BJ (cell line): ENCODE results near the gene HOMER1. TPM values are rescaled to one million over a fixed set of nuclear protein-coding genes. Genes with fewer than 3 reads are reported as not detected.

Source experiments
- CTCF ChIA-PET: fragments of 350-600 bp; formaldehyde crosslinking; extraction: SDS; loops from one replicate; lab custom pipeline; 2021; ENCODE audit warnings: antibody characterized with exemption, inconsistent platforms; lab: Yijun Ruan, JAX
- POLR2A ChIA-PET: fragments of 300-600 bp; sonication (Branson Sonifier 250); formaldehyde crosslinking; extraction: SDS; loops from one replicate; lab custom pipeline; 2021; ENCODE audit warnings: antibody characterized with exemption; lab: Charles Lee
- DNase-seq: peaks from one replicate; pipeline ENCODE4 v3.0.0-alpha.2; 2011; ENCODE audit warnings: low read depth
- H3K27me3 ChIP-seq: 2 replicates; pipeline ENCODE4 v1.6.0; 2011; ENCODE audit warnings: low read length; ENCODE audit not compliant: control insufficient read depth, insufficient read depth
- H3K36me3 ChIP-seq: 2 replicates; pipeline ENCODE4 v1.5.1; 2011; ENCODE audit warnings: low read length; ENCODE audit not compliant: control insufficient read depth, insufficient read depth
- H3K4me3 ChIP-seq: 2 replicates; pipeline ENCODE4 v1.5.1; 2011; ENCODE audit warnings: low read depth, mild to moderate bottlenecking, control low read depth, low read length
- CTCF ChIP-seq: IDR thresholded peaks from 2 replicates; pipeline ENCODE4 v1.5.1; 2011; ENCODE audit warnings: low read depth, mild to moderate bottlenecking, control low read depth, inconsistent platforms, low read length, moderate library complexity; ENCODE audit not compliant: insufficient read depth
- polyA plus RNA-seq: library from polyadenylated mRNA; depleted of rRNA; stranded (reverse); fragments of >200 nt; gene quantifications from 2 replicates; pipeline ENCODE4 v1.2.3, GENCODE V29; 2011

Gene HOMER1
- polyA plus RNA-seq, 1 experiment = 1.2 TPM

DNA sequence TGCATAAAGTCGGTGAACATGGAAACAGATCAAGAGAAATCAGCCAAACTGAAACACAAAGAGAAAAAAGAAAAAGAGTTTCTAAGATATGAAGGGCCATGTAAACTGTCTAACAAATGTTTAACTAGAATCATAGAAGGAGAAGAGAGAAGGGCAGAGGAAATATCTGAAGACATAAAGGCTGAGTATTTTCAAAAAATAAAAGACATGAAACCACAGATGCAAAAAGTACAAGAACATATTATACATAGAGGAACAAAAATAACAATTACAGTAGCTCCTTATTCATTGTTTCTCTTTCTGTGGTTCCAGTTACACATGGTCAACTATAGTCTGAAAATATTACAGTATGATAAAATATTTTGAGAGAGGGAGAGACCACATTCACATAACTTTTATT lies 106.3 kb downstream of the HOMER1 start:
- no peak overlapping the region for H3K4me3 ChIP-seq
- no peaks in the 10 kb centered on the region for H3K36me3 ChIP-seq
- DNase-seq = no peak
- no peaks in the 10 kb centered on the region for H3K27me3 ChIP-seq
- no peak for TF ChIP-seq CTCF
- POLR2A ChIA-PET = no interaction called here
- CTCF ChIA-PET = no interaction called here

DNA sequence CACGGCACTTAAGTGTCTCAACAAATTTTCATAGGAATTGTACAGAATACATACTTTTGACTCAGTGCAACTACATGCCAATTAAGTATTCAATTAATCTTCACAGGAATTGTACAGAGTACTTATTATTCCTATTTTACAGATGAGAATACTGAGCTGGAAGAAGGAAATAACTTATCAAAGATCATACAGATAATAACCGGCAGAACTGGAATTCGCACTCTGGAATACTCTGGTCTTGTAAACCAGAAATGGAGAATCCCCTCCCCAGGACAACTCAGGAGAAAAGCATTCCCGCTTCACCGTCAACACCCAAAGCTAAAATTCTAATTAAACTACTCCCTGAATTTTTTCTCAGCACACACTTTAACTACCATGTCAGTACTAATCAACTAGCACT lies 112.7 kb downstream of the HOMER1 start:
- CTCF ChIA-PET = interaction anchor here (0.8 kb wide), 1 partner anchor 26 kb away, joined by 3 read pairs; no protein-coding TSS in a partner anchor

GRCh38 chr5:79399046-79399445 lies 114.9 kb downstream of the HOMER1 start:
- no peak for DNase-seq
- Histone ChIP-seq H3K27me3 (no peaks in the 10 kb centered on the region), H3K36me3 (no peaks in the 10 kb centered on the region), H3K4me3 (no peak overlapping the region)
- ChIA-PET CTCF (interaction anchor here (1.1 kb wide), 1 partner anchor 11 kb away, joined by 3 read pairs; no protein-coding TSS in a partner anchor), POLR2A (no interaction called here)
- no peak for TF ChIP-seq CTCF

More for the DNA sequence above, 112.7 kb downstream of the HOMER1 start:
- TF ChIP-seq CTCF = no peak
- Histone ChIP-seq H3K36me3 (no peaks in the 10 kb centered on the region), H3K27me3 (no peaks in the 10 kb centered on the region), H3K4me3 (no peak overlapping the region)
- DNase-seq = no peak
- POLR2A ChIA-PET = no interaction called here

- CTCF ChIA-PET = interaction anchor here (0.6 kb wide), 1 partner anchor 17 kb away, joined by 3 read pairs; no protein-coding TSS in a partner anchor
- TF ChIP-seq CTCF = no peak
Observed at GRCh38 chr5:79397080-79397479, 116.9 kb downstream of the HOMER1 start.

GRCh38 chr5:79396265-79396664 lies 117.7 kb downstream of the HOMER1 start:
- Histone ChIP-seq H3K27me3 (no peaks in the 10 kb centered on the region), H3K4me3 (no peak overlapping the region), H3K36me3 (no peaks in the 10 kb centered on the region)
- no peak for TF ChIP-seq CTCF
- DNase-seq = no peak
- POLR2A ChIA-PET = no interaction called here
- CTCF ChIA-PET = no interaction called here

More at GRCh38 chr5:79397080-79397479, 116.9 kb downstream of the HOMER1 start:
- H3K4me3 ChIP-seq = no peak overlapping the region
- H3K36me3 ChIP-seq = no peaks in the 10 kb centered on the region
- POLR2A ChIA-PET = no interaction called here
- H3K27me3 ChIP-seq = no peaks in the 10 kb centered on the region
- DNase-seq = no peak
